Loucy (cell line): ENCODE results near the gene PSMG1.
"Not testable (repeated sequence)": the region's sequence is repeated elsewhere in the genome, so short reads cannot be mapped to it uniquely, and the experiment has no call there.

Experiments used
- H2AFZ ChIP-seq: fragments of 200-600 bp; sonication (generic); 2 replicates; pipeline ENCODE4 v1.6.0; 2016; ENCODE audit warnings: antibody characterized with exemption, mild to moderate bottlenecking, low read length, moderate library complexity
- H3F3A ChIP-seq: fragments of 200-600 bp; 2 replicates; pipeline ENCODE4 v1.6.0; 2016; ENCODE audit warnings: antibody characterized with exemption, low read depth, mild to moderate bottlenecking
- H3K27me3 ChIP-seq: fragments of 200-600 bp; sonication (generic); 2 replicates; pipeline ENCODE4 v1.6.1; 2014; ENCODE audit warnings: low read length, mild to moderate bottlenecking; ENCODE audit not compliant: insufficient read depth, poor library complexity, severe bottlenecking
- H3K36me3 ChIP-seq: fragments of 200-600 bp; sonication (generic); 2 replicates; pipeline ENCODE4 v1.6.1; 2016; ENCODE audit warnings: low read length; ENCODE audit not compliant: insufficient read depth
- H3K4me1 ChIP-seq: fragments of 200-600 bp; sonication (generic); 2 replicates; pipeline ENCODE4 v1.5.1; 2014; ENCODE audit warnings: low read length, mild to moderate bottlenecking; ENCODE audit not compliant: insufficient read depth, poor library complexity, severe bottlenecking
- H3K4me2 ChIP-seq: fragments of 200-600 bp; sonication (generic); 2 replicates; pipeline ENCODE4 v1.6.0; 2014; ENCODE audit warnings: antibody characterized with exemption, low read length, low read depth, mild to moderate bottlenecking; ENCODE audit not compliant: poor library complexity, severe bottlenecking
- H3K4me3 ChIP-seq: fragments of 200-600 bp; sonication (generic); 2 replicates; pipeline ENCODE4 v1.5.1; 2014; ENCODE audit warnings: low read length, mild to moderate bottlenecking, mixed read lengths; ENCODE audit not compliant: poor library complexity, severe bottlenecking
- H3K79me2 ChIP-seq: fragments of 200-600 bp; sonication (generic); 2 replicates; pipeline ENCODE4 v1.6.1; 2014; ENCODE audit warnings: low read length; ENCODE audit not compliant: insufficient read depth
- H3K9ac ChIP-seq: fragments of 200-600 bp; sonication (generic); 2 replicates; pipeline ENCODE4 v1.6.0; 2014; ENCODE audit warnings: mild to moderate bottlenecking, low read depth, low read length, moderate library complexity; ENCODE audit not compliant: poor library complexity, severe bottlenecking
- H3K9me2 ChIP-seq: fragments of 200-600 bp; sonication (generic); replicated peaks from 2 replicates; pipeline ENCODE4 v1.6.1; 2016; ENCODE audit warnings: low read depth, low read length, mixed read lengths
- H3K9me3 ChIP-seq: fragments of 200-600 bp; sonication (generic); 2 replicates; pipeline ENCODE4 v1.6.1; 2014; ENCODE audit warnings: mild to moderate bottlenecking, antibody characterized with exemption, low read length, low read depth; ENCODE audit not compliant: insufficient read depth
- H4K20me1 ChIP-seq: fragments of 200-600 bp; sonication (generic); 2 replicates; pipeline ENCODE4 v1.6.0; 2014; ENCODE audit warnings: antibody characterized with exemption, low read length, mild to moderate bottlenecking; ENCODE audit not compliant: insufficient read depth, poor library complexity, severe bottlenecking
- EZH2phosphoT487 ChIP-seq: fragments of 200-600 bp; IDR thresholded peaks from 2 replicates; pipeline ENCODE4 v1.6.1; 2018; ENCODE audit warnings: antibody characterized with exemption, mild to moderate bottlenecking, moderate library complexity, borderline replicate concordance
- TF ChIP-seq, protein P1 (sequence below): fragments of 200-600 bp; sonication (generic); conservative IDR thresholded peaks from 2 replicates; pipeline ENCODE4 v1.5.1; 2014; ENCODE audit warnings: mild to moderate bottlenecking, antibody characterized with exemption, low read length

Gene PSMG1

DNA sequence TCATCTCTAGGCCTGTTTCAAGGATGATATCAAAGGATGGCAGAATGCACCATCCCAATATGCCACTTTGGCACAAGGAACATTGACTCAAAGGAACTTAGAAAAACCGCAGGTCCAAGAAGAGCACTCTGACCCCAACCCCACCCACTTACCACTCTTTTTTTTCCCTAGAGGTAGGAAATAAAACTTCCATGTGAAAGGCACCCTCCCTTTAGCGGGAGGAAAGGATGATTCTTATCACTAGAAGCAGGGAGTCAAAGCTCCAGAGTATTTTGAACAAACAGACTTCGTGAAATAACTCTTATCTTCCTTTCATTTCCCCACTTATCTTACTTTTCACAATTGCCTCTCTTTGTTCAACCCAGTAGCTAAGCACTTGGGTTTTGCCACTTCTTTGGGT is 22.2 kb downstream of the PSMG1 start:
- H4K20me1 ChIP-seq: no peaks in the 10 kb centered on the region
- no peak overlapping the region for H3K4me3 ChIP-seq
- H2AFZ ChIP-seq: no peak overlapping the region
- H3K9me3 ChIP-seq: no peaks in the 10 kb centered on the region
- no peaks in the 10 kb centered on the region for H3K36me3 ChIP-seq
- no peaks in the 10 kb centered on the region for H3F3A ChIP-seq
- no peaks in the 10 kb centered on the region for H3K9me2 ChIP-seq
- H3K79me2 ChIP-seq: no peaks in the 10 kb centered on the region
- no peaks in the 10 kb centered on the region for H3K27me3 ChIP-seq
- TF ChIP-seq, protein P1, sequence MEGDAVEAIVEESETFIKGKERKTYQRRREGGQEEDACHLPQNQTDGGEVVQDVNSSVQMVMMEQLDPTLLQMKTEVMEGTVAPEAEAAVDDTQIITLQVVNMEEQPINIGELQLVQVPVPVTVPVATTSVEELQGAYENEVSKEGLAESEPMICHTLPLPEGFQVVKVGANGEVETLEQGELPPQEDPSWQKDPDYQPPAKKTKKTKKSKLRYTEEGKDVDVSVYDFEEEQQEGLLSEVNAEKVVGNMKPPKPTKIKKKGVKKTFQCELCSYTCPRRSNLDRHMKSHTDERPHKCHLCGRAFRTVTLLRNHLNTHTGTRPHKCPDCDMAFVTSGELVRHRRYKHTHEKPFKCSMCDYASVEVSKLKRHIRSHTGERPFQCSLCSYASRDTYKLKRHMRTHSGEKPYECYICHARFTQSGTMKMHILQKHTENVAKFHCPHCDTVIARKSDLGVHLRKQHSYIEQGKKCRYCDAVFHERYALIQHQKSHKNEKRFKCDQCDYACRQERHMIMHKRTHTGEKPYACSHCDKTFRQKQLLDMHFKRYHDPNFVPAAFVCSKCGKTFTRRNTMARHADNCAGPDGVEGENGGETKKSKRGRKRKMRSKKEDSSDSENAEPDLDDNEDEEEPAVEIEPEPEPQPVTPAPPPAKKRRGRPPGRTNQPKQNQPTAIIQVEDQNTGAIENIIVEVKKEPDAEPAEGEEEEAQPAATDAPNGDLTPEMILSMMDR: no peak
- no peak for TF ChIP-seq EZH2phosphoT487
- no peak overlapping the region for H3K9ac ChIP-seq
- H3K4me1 ChIP-seq: no peaks in the 10 kb centered on the region
- no peak overlapping the region for H3K4me2 ChIP-seq

GRCh38 chr21:39159342-39160063 is 23.7 kb downstream of the PSMG1 start:
- TF ChIP-seq, protein P1: no peak
- no peak for TF ChIP-seq EZH2phosphoT487

DNA sequence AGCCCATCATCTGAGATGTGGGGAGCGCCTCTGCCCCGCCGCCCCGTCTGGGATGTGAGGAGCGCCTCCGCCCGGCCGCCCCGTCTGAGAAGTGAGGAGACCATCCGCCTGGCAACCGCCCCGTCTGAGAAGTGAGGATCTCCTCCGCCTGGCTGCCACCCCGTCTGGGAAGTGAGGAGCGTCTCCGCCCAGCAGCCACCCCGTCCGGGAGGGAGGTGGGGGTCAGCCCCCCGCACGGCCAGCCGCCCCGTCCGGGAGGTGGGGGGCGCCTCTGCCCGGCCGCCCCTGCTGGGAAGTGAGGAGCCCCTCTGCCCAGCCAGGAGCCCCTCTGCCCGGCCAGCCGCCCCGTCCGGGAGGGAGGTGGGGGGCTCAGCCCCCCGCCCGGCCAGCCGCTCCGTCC is 26.0 kb downstream of the PSMG1 start:
- H3F3A ChIP-seq, H3K9me3 ChIP-seq, H3K4me3 ChIP-seq, H3K36me3 ChIP-seq, H3K9me2 ChIP-seq, H3K9ac ChIP-seq, H3K4me2 ChIP-seq, H3K27me3 ChIP-seq, H3K4me1 ChIP-seq, H4K20me1 ChIP-seq, H2AFZ ChIP-seq, H3K79me2 ChIP-seq: not testable (repeated sequence)

More at GRCh38 chr21:39159342-39160063, 23.7 kb downstream of the PSMG1 start:
- Histone ChIP-seq H3K4me1 (no peaks in the 10 kb centered on the region), H3K4me2 (no peak overlapping the region), H3K9me3 (no peaks in the 10 kb centered on the region), H3K9ac (no peak overlapping the region), H4K20me1 (no peaks in the 10 kb centered on the region), H3K36me3 (no peaks in the 10 kb centered on the region), H2AFZ (no peak overlapping the region), H3K79me2 (no peaks in the 10 kb centered on the region), H3F3A (no peaks in the 10 kb centered on the region), H3K9me2 (no peaks in the 10 kb centered on the region), H3K4me3 (no peak overlapping the region), H3K27me3 (no peaks in the 10 kb centered on the region)

DNA sequence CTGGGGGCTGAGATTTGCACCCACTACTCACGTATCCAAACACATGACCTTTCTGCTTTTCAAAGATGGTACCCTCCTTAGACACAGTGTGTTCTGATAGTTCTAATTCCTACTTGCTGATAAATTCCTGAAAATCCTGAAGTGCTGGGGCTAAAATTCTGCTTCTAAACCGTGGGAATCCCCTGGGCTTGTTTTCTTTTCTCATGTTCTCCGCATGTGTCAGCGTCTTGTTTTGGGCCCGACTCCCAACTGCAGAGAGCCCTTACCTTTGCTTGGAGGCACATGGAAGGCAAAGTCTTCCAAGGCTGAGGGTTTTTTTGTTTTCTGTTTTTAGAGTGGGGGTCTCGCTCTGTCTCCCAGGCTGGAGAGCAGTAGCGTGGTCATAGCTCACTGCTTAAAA is 27.2 kb downstream of the PSMG1 start:
- Histone ChIP-seq H3K9ac (no peak overlapping the region), H3K9me2 (no peaks in the 10 kb centered on the region), H3K4me2 (no peak overlapping the region), H3K9me3 (no peaks in the 10 kb centered on the region), H3F3A (no peaks in the 10 kb centered on the region), H3K79me2 (no peaks in the 10 kb centered on the region), H3K27me3 (no peaks in the 10 kb centered on the region), H3K36me3 (no peaks in the 10 kb centered on the region), H4K20me1 (no peaks in the 10 kb centered on the region), H2AFZ (no peak overlapping the region), H3K4me1 (no peaks in the 10 kb centered on the region), H3K4me3 (no peak overlapping the region)
- no peak for TF ChIP-seq EZH2phosphoT487
- TF ChIP-seq, protein P1: no peak
